ENCODE data around the gene DOK5.

The DOK5 gene

GRCh38 chr20:54669040-54669363, 193.6 kb downstream of the DOK5 start:
- no peak overlapping the region for H3K4me3 ChIP-seq (ENCODE audit: low read length)
- H3K4me2 ChIP-seq (ENCODE audit: low read length) = no peak overlapping the region
- H3K9me2 ChIP-seq (replicated peaks; ENCODE audit: control insufficient read depth, low read length) = no peaks in the 10 kb centered on the region
- H3K27me3 ChIP-seq (ENCODE audit: control insufficient read depth, low read length) = no peaks in the 10 kb centered on the region
- H3K9me3 ChIP-seq (ENCODE audit: control insufficient read depth, insufficient read depth, low read length) = no peaks in the 10 kb centered on the region
- H4K20me1 ChIP-seq (ENCODE audit: control insufficient read depth, insufficient read depth, low read depth, low read length) = no peaks in the 10 kb centered on the region
- no peaks in the 10 kb centered on the region for H3F3A ChIP-seq (ENCODE audit: control insufficient read depth, insufficient read depth)
- no peak overlapping the region for H3K27ac ChIP-seq (ENCODE audit: low read depth, low read length)
- no peaks in the 10 kb centered on the region for H3K79me2 ChIP-seq (ENCODE audit: control insufficient read depth, low read length)
- no peaks in the 10 kb centered on the region for H3K4me1 ChIP-seq (ENCODE audit: control insufficient read depth, low read length)
- TF ChIP-seq CTCF (IDR thresholded peaks at IDR 0.05; ENCODE audit: low read depth, low read length, poor library complexity, severe bottlenecking) (no peak), EZH2phosphoT487 (IDR thresholded peaks at IDR 0.05; ENCODE audit: borderline replicate concordance, low read length) (no peak)
- H3K36me3 ChIP-seq (ENCODE audit: control insufficient read depth, low read length) = no peaks in the 10 kb centered on the region

- H3K4me1 ChIP-seq (ENCODE audit: control insufficient read depth, low read length) = no peaks in the 10 kb centered on the region
- H3K4me2 ChIP-seq (ENCODE audit: low read length) = no peak overlapping the region
- H3K9me2 ChIP-seq (replicated peaks; ENCODE audit: control insufficient read depth, low read length) = no peaks in the 10 kb centered on the region
- no peak overlapping the region for H3K4me3 ChIP-seq (ENCODE audit: low read length)
- no peaks in the 10 kb centered on the region for H3K27me3 ChIP-seq (ENCODE audit: control insufficient read depth, low read length)
- no peaks in the 10 kb centered on the region for H3K36me3 ChIP-seq (ENCODE audit: control insufficient read depth, low read length)
- no peak for TF ChIP-seq EZH2phosphoT487 (IDR thresholded peaks at IDR 0.05; ENCODE audit: borderline replicate concordance, low read length)
- no peak for TF ChIP-seq CTCF (IDR thresholded peaks at IDR 0.05; ENCODE audit: low read depth, low read length, poor library complexity, severe bottlenecking)
- no peak overlapping the region for H3K27ac ChIP-seq (ENCODE audit: low read depth, low read length)
- H3K9me3 ChIP-seq (ENCODE audit: control insufficient read depth, insufficient read depth, low read length) = no peaks in the 10 kb centered on the region
- no peaks in the 10 kb centered on the region for H3K79me2 ChIP-seq (ENCODE audit: control insufficient read depth, low read length)
- H4K20me1 ChIP-seq (ENCODE audit: control insufficient read depth, insufficient read depth, low read depth, low read length) = no peaks in the 10 kb centered on the region
- H3F3A ChIP-seq (ENCODE audit: control insufficient read depth, insufficient read depth) = no peaks in the 10 kb centered on the region
These were observed 202.9 kb downstream of the DOK5 start for GRCh38 chr20:54678253-54678652.

- H4K20me1 ChIP-seq (ENCODE audit: control insufficient read depth, insufficient read depth, low read depth, low read length) = no peaks in the 10 kb centered on the region
- H3K9me3 ChIP-seq (ENCODE audit: control insufficient read depth, insufficient read depth, low read length) = no peaks in the 10 kb centered on the region
- H3K9me2 ChIP-seq (replicated peaks; ENCODE audit: control insufficient read depth, low read length) = no peaks in the 10 kb centered on the region
- TF ChIP-seq CTCF (IDR thresholded peaks at IDR 0.05; ENCODE audit: low read depth, low read length, poor library complexity, severe bottlenecking) (no peak), EZH2phosphoT487 (IDR thresholded peaks at IDR 0.05; ENCODE audit: borderline replicate concordance, low read length) (no peak)
- H3K4me2 ChIP-seq (ENCODE audit: low read length) = no peak overlapping the region
- H3F3A ChIP-seq (ENCODE audit: control insufficient read depth, insufficient read depth) = no peaks in the 10 kb centered on the region
- H3K4me3 ChIP-seq (ENCODE audit: low read length) = no peak overlapping the region
- no peaks in the 10 kb centered on the region for H3K4me1 ChIP-seq (ENCODE audit: control insufficient read depth, low read length)
- H3K79me2 ChIP-seq (ENCODE audit: control insufficient read depth, low read length) = no peaks in the 10 kb centered on the region
- no peaks in the 10 kb centered on the region for H3K27me3 ChIP-seq (ENCODE audit: control insufficient read depth, low read length)
- H3K36me3 ChIP-seq (ENCODE audit: control insufficient read depth, low read length) = no peaks in the 10 kb centered on the region
- no peak overlapping the region for H3K27ac ChIP-seq (ENCODE audit: low read depth, low read length)
These were observed 205.0 kb downstream of the DOK5 start for GRCh38 chr20:54680439-54680838.

Measured in DOHH2 (cell line).